KMS-11 (cell line): ENCODE results near the gene ACOXL.

Experiments
- H2AFZ ChIP-seq: fragments of 200-600 bp; sonication (generic); 2 replicates; pipeline ENCODE4 v1.6.1; 2016; ENCODE audit warnings: antibody characterized with exemption, mixed run types, low read depth
- H3K27ac ChIP-seq: fragments of 200-600 bp; sonication (generic); 2 replicates; pipeline ENCODE4 v1.6.1; 2016; ENCODE audit warnings: mild to moderate bottlenecking, mixed run types
- H3K27me3 ChIP-seq: fragments of 200-600 bp; sonication (generic); 2 replicates; pipeline ENCODE4 v1.6.1; 2017; ENCODE audit warnings: mild to moderate bottlenecking, low read depth, mixed run types, moderate library complexity; ENCODE audit not compliant: insufficient read depth
- H3K36me3 ChIP-seq: fragments of 200-600 bp; sonication (generic); 2 replicates; pipeline ENCODE4 v1.6.1; 2017; ENCODE audit warnings: mild to moderate bottlenecking, mixed run types; ENCODE audit not compliant: insufficient read depth
- H3K4me1 ChIP-seq: fragments of 200-600 bp; sonication (generic); 2 replicates; pipeline ENCODE4 v1.6.1; 2016; ENCODE audit warnings: mild to moderate bottlenecking, low read depth, mixed run types; ENCODE audit not compliant: poor library complexity, severe bottlenecking
- H3K4me2 ChIP-seq: fragments of 200-600 bp; sonication (generic); 2 replicates; pipeline ENCODE4 v1.7.0; 2016; ENCODE audit warnings: mild to moderate bottlenecking, mixed run types
- H3K4me3 ChIP-seq: fragments of 200-600 bp; sonication (generic); IDR thresholded peaks from 2 replicates; pipeline ENCODE4 v1.6.1; 2017; ENCODE audit warnings: low read depth, low read length, mixed read lengths; ENCODE audit not compliant: insufficient read depth
- H3K79me2 ChIP-seq: fragments of 200-600 bp; sonication (generic); 2 replicates; pipeline ENCODE4 v1.6.1; 2016; ENCODE audit warnings: low read depth, mixed run types; ENCODE audit not compliant: insufficient read depth
- H3K9ac ChIP-seq: fragments of 200-600 bp; sonication (generic); 2 replicates; pipeline ENCODE4 v1.6.1; 2016; ENCODE audit warnings: mild to moderate bottlenecking, mixed run types
- H4K20me1 ChIP-seq: fragments of 200-600 bp; sonication (generic); 2 replicates; pipeline ENCODE4 v1.6.1; 2016; ENCODE audit warnings: mild to moderate bottlenecking, mixed run types; ENCODE audit not compliant: insufficient read depth
- CTCF ChIP-seq: fragments of 200-600 bp; sonication (generic); conservative IDR thresholded peaks from 2 replicates; pipeline ENCODE4 v1.6.1; 2017; ENCODE audit warnings: low read depth, mild to moderate bottlenecking, antibody characterized with exemption, low read length, moderate library complexity, mixed read lengths

ACOXL gene

GRCh38 chr2:111099402-111099801, 367.0 kb downstream of the ACOXL start:
- peak overlapping the region; percentile 25; the same call in 1 of the 2 replicates for H3K4me2 ChIP-seq

GRCh38 chr2:111100087-111100764, 367.9 kb downstream of the ACOXL start:
- no peak for TF ChIP-seq CTCF
- peak overlapping the region; percentile 54 for H3K4me2 ChIP-seq
- H3K4me1 ChIP-seq, result peaks cover 44% of the 10 kb centered on the region
- no peaks in the 10 kb centered on the region for H3K27me3 ChIP-seq
- H3K9ac ChIP-seq, result peak overlapping the region; percentile 47; the same call in 1 of the 2 replicates
- H4K20me1 ChIP-seq, result no peaks in the 10 kb centered on the region
- H3K36me3 ChIP-seq, result no peaks in the 10 kb centered on the region
- H3K4me3 ChIP-seq, result no peak overlapping the region
- peak overlapping the region; percentile 88 for H3K27ac ChIP-seq
- H3K79me2 ChIP-seq, result no peaks in the 10 kb centered on the region
- H2AFZ ChIP-seq, result no peak overlapping the region

More at GRCh38 chr2:111099402-111099801, 367.0 kb downstream of the ACOXL start:
- no peak for TF ChIP-seq CTCF
- H3K4me3 ChIP-seq, result no peak overlapping the region
- no peaks in the 10 kb centered on the region for H3K36me3 ChIP-seq
- H2AFZ ChIP-seq, result no peak overlapping the region
- H3K4me1 ChIP-seq, result peaks cover 44% of the 10 kb centered on the region
- H4K20me1 ChIP-seq, result no peaks in the 10 kb centered on the region
- H3K9ac ChIP-seq, result no peak overlapping the region
- peak overlapping the region; percentile 88; the same call in 1 of the 2 replicates for H3K27ac ChIP-seq
- H3K79me2 ChIP-seq, result no peaks in the 10 kb centered on the region
- H3K27me3 ChIP-seq, result no peaks in the 10 kb centered on the region

GRCh38 chr2:111100765-111101162, 368.4 kb downstream of the ACOXL start:
- H3K27ac ChIP-seq, result peak overlapping the region; percentile 88
- no peaks in the 10 kb centered on the region for H3K79me2 ChIP-seq
- no peak overlapping the region for H2AFZ ChIP-seq
- H4K20me1 ChIP-seq, result no peaks in the 10 kb centered on the region
- no peak overlapping the region for H3K4me3 ChIP-seq
- peaks cover 44% of the 10 kb centered on the region for H3K4me1 ChIP-seq
- no peaks in the 10 kb centered on the region for H3K36me3 ChIP-seq
- TF ChIP-seq CTCF, result no peak
- H3K9ac ChIP-seq, result peak overlapping the region; percentile 47; the same call in 1 of the 2 replicates
- H3K27me3 ChIP-seq, result no peaks in the 10 kb centered on the region
- H3K4me2 ChIP-seq, result peak overlapping the region; percentile 54

- peaks cover 44% of the 10 kb centered on the region for H3K4me1 ChIP-seq
- no peak overlapping the region for H2AFZ ChIP-seq
- no peaks in the 10 kb centered on the region for H4K20me1 ChIP-seq
- H3K79me2 ChIP-seq, result no peaks in the 10 kb centered on the region
- H3K9ac ChIP-seq, result no peak overlapping the region
- H3K27ac ChIP-seq, result peak overlapping the region; percentile 88
- H3K4me2 ChIP-seq, result peak overlapping the region; percentile 54; the same call in 1 of the 2 replicates
- H3K4me3 ChIP-seq, result no peak overlapping the region
- no peaks in the 10 kb centered on the region for H3K36me3 ChIP-seq
- no peak for TF ChIP-seq CTCF
- no peaks in the 10 kb centered on the region for H3K27me3 ChIP-seq
Measured at GRCh38 chr2:111101592-111101991, 369.2 kb downstream of the ACOXL start.
